Ureter (tissue), 1 donor: ENCODE measurements around the gene PRR30. TPM values are rescaled to one million over a fixed set of nuclear protein-coding genes. Genes with fewer than 3 reads are reported as not detected.

Source experiments
- DNase-seq: peaks from one replicate; pipeline ENCODE4 v3.0.0-alpha.2; 2020; ENCODE audit warnings: low spot score
- total RNA-seq: library from RNA; stranded (reverse); gene quantifications from one replicate; pipeline ENCODE4 v1.2.4, GENCODE V29; 2023
- donor health status: DM: yes; HTN: yes; CAD: no.

The PRR30 gene
- total RNA-seq, 1 donor from 2014 or later: not detected

DNA sequence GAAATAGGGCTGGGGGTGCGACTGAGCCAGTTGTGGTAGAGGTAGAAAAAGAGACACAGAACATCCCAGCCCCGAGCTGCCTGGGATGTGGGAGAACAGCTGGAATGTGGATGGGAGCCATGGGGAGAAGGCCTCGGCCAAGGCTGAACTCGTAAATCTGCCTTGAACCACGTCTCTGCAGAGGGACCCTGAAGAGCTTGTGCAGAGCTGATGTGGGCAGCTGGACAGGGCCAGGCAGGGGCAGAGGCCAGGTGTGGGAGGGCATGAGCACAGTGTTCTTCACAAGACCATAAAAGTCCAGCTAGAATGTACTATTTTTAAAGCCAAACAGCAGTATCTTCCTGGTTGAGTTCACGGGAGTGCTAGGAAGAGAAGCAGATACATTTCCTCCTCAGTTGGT, 15.3 kb upstream of the PRR30 start:
- no peak for DNase-seq

DNA sequence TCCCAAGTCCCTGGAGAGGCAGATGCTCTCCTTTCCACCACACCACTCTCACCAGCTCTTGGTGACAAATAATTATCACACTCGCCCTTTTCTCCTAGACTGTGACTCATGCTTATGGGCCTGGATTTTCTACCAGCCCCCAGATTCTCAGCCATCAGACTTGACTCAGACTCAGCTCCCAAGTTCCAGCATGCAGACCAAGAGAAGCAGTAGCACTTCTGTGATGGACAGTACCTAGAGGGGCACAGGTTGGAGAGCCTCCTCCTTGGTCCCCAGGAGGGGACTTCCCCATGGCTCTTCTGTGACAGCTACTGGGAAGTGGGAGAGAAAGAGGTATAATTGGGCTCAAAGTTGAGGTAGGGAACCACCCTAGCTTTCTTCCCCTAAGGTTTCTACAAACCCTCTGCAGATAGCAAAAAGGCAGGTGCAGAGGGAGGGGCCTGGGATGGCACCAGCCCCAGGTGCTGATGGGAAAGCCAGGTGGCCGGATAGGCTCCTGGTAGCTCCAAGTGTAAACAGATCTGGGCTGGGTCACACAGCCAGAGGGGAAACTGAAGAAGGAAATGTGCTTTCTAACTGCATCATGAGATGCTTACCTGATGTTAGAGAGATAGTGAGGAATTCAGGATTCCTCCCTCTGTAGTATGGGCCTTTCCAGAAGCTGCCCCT, 13.7 kb upstream of the PRR30 start:
- DNase-seq: no peak

DNA sequence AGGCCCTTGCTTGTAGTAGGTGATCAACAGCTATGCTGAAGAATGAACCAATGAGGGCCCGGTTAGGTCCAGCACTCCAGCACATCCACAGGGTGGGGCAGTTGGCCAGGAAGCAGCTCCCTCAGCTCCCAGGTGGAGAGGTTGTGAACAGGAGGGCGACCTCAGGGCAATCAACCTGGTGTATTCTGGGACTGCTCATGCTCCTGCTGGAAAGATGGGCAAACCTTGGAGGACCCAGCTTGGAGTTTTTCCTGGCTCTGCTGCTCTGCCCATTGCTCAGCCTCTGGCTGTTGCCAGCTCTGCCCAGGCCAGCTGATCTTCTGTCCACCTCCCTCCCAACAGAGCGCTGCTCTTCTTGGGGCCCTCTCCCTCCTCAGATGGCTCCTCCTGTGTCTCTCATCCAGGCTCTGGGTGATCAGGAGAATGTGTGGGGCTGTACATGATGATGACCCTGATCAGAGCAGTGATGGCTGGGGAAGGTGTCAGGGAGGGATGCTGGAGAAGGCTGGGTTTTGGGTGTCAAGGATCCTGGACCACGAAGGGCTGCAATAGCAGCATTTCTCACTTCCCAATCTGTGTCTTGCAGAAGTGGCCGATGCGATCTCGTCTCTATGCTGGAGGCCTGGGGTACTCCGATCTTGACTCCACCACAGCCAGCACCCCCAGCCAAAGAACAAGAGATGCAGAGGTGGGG, 13.0 kb upstream of the PRR30 start:
- no peak for DNase-seq

DNA sequence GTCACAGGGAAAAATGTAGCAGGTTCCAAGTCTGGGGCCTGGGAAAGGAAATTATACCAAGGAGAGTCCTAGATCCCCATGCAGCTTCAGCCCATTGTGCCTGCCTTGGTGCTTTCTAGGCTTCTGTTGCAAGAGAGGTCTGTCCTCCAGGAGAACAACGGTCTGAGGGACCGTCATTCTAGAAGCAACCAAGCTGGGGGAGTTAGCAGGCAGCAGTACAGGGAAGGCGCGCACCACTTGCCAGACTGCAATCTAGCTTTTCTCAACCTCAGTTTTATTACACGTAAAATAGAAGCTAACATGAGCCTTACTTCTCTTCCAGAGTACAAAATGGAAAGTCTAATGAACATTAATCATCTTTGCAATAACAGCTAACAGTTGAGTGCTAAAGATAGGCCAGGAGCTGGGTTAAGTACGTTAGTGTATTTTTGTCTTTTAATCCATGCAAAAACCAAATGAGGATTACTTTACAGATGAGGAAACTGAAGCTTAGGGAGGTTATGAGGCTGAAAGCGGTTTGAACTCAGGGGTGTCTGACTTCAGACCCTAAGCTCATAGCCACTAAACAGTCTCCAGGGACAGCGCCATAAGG, 11.5 kb upstream of the PRR30 start:
- no peak for DNase-seq

DNA sequence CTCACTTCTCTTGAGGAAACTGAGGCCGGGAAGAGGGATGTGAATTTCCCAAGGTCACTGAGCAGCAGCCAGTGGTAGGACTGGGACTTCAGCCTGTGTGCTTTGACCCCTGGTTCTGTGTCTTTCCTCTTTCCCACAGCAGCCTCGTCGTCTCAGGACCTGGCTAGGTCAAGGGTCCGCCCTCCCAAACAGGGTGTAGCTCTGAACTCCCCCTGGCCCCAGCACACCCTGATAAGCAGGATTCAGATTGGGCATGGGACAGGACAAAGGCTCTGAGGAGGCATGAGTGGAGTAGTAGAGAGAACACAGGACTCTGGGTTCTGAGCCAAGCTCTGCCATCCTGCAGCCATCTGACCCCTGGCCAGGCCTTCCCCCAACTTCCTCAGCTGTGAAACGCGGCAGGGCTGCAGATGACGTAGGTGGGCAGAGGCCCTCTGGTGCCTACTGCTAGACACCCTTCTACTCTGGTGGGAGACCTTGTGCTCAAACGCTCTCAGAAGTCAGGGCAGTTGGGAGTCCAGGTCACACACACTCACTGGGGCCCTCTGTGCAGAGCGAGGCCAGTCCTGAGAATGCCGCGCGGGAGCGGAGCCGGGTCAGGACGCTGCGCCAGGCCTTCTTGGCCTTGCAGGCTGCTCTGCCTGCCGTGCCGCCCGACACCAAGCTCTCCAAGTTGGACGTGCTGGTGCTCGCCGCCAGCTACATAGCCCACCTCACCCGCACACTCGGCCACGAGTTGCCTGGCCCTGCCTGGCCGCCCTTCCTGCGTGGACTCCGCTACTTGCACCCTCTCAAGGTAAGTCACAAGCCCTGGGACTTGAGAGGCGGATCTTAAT, 10.6 kb upstream of the PRR30 start:
- no peak for DNase-seq

GRCh38 chr2:27148801-27149439, 9.7 kb upstream of the PRR30 start, which contains the start of gene TCF23:
Gene TCF23 (plus strand): TSS chr2:27149004. CDS start chr2:27149134, 130 bp downstream.
- DNase-seq: no peak

- DNase-seq: no peak
Observed at GRCh38 chr2:27147935-27148334, 8.7 kb upstream of the PRR30 start.

- no peak for DNase-seq
Observed at GRCh38 chr2:27145682-27146081, 6.5 kb upstream of the PRR30 start.

- no peak for DNase-seq
Observed at GRCh38 chr2:27143285-27143684, 4.1 kb upstream of the PRR30 start.

DNA sequence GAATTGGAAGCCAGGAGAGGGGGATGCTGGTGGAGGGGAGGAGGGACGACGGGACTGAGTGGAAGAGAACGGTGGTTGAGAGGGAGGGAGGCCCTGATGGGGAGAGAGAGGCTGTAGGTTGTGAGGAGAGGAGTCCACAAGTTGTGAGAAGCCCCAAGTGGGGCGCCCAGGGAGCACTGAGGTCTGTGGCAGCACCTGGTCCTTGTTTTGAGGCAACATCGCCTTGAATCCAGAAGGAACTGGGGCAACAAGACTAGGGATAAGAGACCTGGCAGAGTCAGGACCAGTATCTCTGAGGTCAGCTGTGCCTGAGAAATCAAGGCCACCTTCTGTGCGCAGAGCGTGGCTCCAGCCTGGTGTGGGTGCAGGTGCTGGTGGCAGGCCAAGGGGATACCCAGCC, 1.1 kb downstream of the PRR30 start:
- no peak for DNase-seq

GRCh38 chr2:27137322-27137935, 1.8 kb downstream of the PRR30 start:
- DNase-seq: no peak

DNA sequence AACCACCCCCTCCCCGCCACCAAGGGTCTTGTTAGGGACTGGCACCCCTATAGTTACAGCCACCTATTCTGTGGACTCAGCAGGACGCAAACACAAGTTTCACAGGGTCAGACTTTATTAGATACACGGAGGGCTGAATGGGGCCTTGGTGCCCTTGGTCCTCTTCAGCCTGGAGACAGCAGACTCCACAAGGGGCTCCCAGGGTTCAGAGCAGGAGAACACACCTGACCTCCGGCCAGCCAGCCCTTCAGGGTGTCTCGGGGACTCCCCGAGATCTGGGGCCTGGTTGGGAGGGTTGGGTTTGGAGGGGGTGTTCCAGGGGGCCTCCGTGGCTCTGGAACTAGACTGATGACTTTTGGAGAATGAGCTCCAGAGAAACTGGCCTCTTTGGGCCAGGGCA, 2.5 kb downstream of the PRR30 start:
- no peak for DNase-seq

GRCh38 chr2:27135478-27135955, 3.7 kb downstream of the PRR30 start:
- no peak for DNase-seq

- DNase-seq: no peak
Observed at GRCh38 chr2:27134781-27135477, 4.3 kb downstream of the PRR30 start.

- peak; percentile 97 for DNase-seq
Observed at GRCh38 chr2:27133905-27134780, 5.1 kb downstream of the PRR30 start, which contains the start of gene PREB. Gene PREB (minus strand): TSS chr2:27134636. CDS start chr2:27134421, 215 bp downstream.

- no peak for DNase-seq
Observed at GRCh38 chr2:27133195-27133875, 5.9 kb downstream of the PRR30 start.

DNA sequence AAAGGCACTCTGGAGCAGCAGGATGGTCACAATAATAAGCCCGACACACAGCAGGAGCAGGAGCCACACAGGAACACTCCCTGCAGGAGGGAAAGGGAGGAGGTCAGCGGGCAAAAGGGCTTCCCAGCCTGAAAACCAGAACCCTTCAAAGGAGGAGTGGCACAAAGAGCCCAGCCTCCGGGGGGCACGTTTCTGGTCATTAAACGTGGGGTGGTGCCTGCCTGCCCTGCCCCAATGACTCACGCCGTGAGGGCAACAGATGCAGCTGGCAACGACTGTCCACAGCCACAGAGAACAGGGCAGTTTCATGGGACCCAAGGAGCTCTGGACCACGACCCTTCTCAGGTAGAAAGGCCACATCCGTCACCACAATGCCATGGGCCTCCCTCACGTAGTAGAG, 7.8 kb downstream of the PRR30 start:
- no peak for DNase-seq

DNA sequence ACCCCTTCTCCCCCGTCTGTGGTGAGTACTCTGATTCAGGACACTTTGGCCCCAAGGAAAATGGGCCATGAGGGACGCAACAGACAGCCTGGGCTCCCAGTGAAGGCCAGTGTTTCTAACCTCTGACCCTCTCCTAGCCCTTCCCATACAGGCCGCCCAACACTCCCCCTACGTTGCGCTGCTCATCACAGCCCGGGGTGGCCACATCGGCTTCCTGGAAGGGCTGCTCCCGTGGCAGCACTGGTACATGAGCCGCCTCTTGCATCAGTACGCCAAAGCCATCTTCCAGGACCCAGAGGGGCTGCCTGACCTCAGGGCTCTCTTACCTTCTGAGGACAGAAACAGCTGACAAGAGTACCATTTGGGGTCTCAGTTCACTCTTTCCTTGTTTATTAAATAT, 8.8 kb downstream of the PRR30 start:
- no peak for DNase-seq
